ENCODE data around the gene CABP2. TPM values are rescaled to one million over a fixed set of nuclear protein-coding genes. Genes with fewer than 3 reads are reported as not detected.

The CABP2 gene
- polyA plus RNA-seq, 2 donors: not detected

DNA sequence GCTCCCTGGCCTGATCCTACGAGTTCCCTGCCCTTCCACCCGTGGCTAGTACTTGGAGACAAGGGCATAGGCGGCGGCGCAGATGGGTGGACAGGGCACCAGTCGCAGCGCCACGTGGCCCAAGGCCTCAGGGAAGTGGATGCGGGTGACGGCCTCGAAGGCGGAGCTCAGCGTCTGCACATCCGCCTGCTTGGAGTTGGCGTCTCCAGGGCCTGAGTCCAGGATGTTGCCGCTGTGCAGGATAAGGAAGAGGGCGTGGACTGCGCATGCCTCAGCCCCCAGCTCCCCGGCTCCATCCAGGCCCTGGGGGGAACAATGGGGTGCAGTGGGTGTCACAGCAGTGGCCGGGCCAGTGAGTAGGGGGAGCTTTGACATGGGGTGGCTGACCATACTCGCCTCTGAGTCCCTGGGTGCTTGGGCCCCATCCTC lies 24.7 kb downstream of the CABP2 start:
- no peaks in the 10 kb centered on the region for H3K27me3 ChIP-seq (ENCODE audit: control insufficient read depth in 1 of 2, insufficient read depth in 2 of 2, low read length in 2 of 2)
- peaks cover 7 to 61% of the 10 kb centered on the region in 2 donors for H3K36me3 ChIP-seq (ENCODE audit: control insufficient read depth in 2 of 2, insufficient read depth in 2 of 2, low read length in 1 of 2)
- H3K4me3 ChIP-seq (ENCODE audit: low read depth in 1 of 2, low read length in 2 of 2): no peak overlapping the region
- WGBS, 2 donors: 82 to 93% methylated on average over 21 of the region's 21 CpGs
- H3K4me1 ChIP-seq (ENCODE audit: control insufficient read depth in 2 of 2, insufficient read depth in 2 of 2, low read length in 1 of 2): peaks cover 2% of the 10 kb centered on the region in 2 donors
- no peaks in the 10 kb centered on the region for H3K9me3 ChIP-seq (ENCODE audit: control insufficient read depth in 2 of 2, insufficient read depth in 1 of 2, low read depth in 1 of 2, low read length in 1 of 2)
- no peak overlapping the region for H3K27ac ChIP-seq (ENCODE audit: low read depth in 2 of 2, low read length in 1 of 2)

GRCh38 chr11:67497656-67498291 lies 25.5 kb downstream of the CABP2 start:
- Histone ChIP-seq H3K9me3 (ENCODE audit: control insufficient read depth in 2 of 2, insufficient read depth in 1 of 2, low read depth in 1 of 2, low read length in 1 of 2) (no peaks in the 10 kb centered on the region), H3K27ac (ENCODE audit: low read depth in 2 of 2, low read length in 1 of 2) (no peak overlapping the region), H3K4me3 (ENCODE audit: low read depth in 1 of 2, low read length in 2 of 2) (no peak overlapping the region), H3K27me3 (ENCODE audit: control insufficient read depth in 1 of 2, insufficient read depth in 2 of 2, low read length in 2 of 2) (no peaks in the 10 kb centered on the region), H3K36me3 (ENCODE audit: control insufficient read depth in 2 of 2, insufficient read depth in 2 of 2, low read length in 1 of 2) (peaks cover 7 to 65% of the 10 kb centered on the region in 2 donors), H3K4me1 (ENCODE audit: control insufficient read depth in 2 of 2, insufficient read depth in 2 of 2, low read length in 1 of 2) (no peaks in the 10 kb centered on the region)
- 95% methylated on average over 21 of the region's 21 CpGs for WGBS, 2 donors

- H3K4me1 ChIP-seq (ENCODE audit: control insufficient read depth in 2 of 2, insufficient read depth in 2 of 2, low read length in 1 of 2): no peaks in the 10 kb centered on the region
- no peaks in the 10 kb centered on the region for H3K9me3 ChIP-seq (ENCODE audit: control insufficient read depth in 2 of 2, insufficient read depth in 1 of 2, low read depth in 1 of 2, low read length in 1 of 2)
- H3K27ac ChIP-seq (ENCODE audit: low read depth in 2 of 2, low read length in 1 of 2): no peak overlapping the region
- H3K4me3 ChIP-seq (ENCODE audit: low read depth in 1 of 2, low read length in 2 of 2): no peak overlapping the region
- H3K27me3 ChIP-seq (ENCODE audit: control insufficient read depth in 1 of 2, insufficient read depth in 2 of 2, low read length in 2 of 2): no peaks in the 10 kb centered on the region
- peaks cover 7 to 71% of the 10 kb centered on the region in 2 donors for H3K36me3 ChIP-seq (ENCODE audit: control insufficient read depth in 2 of 2, insufficient read depth in 2 of 2, low read length in 1 of 2)
- 91 to 95% methylated on average over 12 of the region's 12 CpGs for WGBS, 2 donors
Measured at GRCh38 chr11:67496113-67496512, 27.1 kb downstream of the CABP2 start.

GRCh38 chr11:67495234-67496005 lies 27.8 kb downstream of the CABP2 start:
- no peak overlapping the region for H3K4me3 ChIP-seq (ENCODE audit: low read depth in 1 of 2, low read length in 2 of 2)
- H3K27me3 ChIP-seq (ENCODE audit: control insufficient read depth in 1 of 2, insufficient read depth in 2 of 2, low read length in 2 of 2): no peaks in the 10 kb centered on the region
- peaks cover 7 to 76% of the 10 kb centered on the region in 2 donors for H3K36me3 ChIP-seq (ENCODE audit: control insufficient read depth in 2 of 2, insufficient read depth in 2 of 2, low read length in 1 of 2)
- H3K27ac ChIP-seq (ENCODE audit: low read depth in 2 of 2, low read length in 1 of 2): no peak overlapping the region
- no peaks in the 10 kb centered on the region for H3K9me3 ChIP-seq (ENCODE audit: control insufficient read depth in 2 of 2, insufficient read depth in 1 of 2, low read depth in 1 of 2, low read length in 1 of 2)
- WGBS, 2 donors: 87 to 92% methylated on average over 16 of the region's 16 CpGs
- H3K4me1 ChIP-seq (ENCODE audit: control insufficient read depth in 2 of 2, insufficient read depth in 2 of 2, low read length in 1 of 2): no peaks in the 10 kb centered on the region

DNA sequence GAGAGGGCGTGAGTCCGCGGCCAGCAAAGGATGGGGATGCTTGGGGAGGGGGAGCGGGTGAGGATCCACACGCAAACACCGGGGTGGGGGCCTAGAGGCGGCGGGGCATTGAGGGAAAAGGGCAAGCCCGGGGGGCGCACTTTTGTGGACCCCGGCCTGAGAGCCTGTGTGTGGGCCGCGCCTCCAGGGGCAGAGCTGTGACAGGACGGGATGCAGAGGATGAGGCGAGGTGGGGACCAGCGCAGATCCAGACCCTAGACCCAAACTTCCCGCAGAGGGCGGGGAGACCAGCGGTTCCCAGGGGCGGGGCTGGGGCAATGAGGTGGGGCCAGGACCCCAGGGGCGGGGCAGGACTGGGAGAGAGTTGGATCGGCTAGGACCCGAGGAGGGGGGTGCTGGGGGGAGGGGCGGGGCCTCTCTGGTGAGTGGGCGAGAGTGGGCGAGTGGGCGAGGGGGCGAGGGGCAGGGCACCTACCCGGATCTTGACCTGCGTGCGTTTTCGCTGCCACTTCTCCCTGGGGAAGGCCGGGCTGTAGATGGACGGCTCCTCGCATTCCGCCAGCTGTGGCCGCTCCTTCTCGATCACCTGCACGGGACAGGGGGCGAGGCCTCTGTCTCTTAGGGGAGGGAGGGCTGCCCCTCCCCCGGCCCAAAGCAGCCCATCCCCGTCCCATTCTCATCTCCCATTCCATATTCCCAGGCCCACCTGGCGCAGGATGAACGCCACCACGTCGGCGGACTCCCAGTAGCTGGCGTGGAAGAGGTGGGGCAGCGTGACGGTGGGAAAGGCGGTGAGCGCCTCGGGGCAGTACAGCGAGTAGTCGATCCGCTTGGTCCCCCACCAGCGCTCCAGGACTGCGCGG lies 28.6 kb downstream of the CABP2 start:
- H3K36me3 ChIP-seq (ENCODE audit: control insufficient read depth in 2 of 2, insufficient read depth in 2 of 2, low read length in 1 of 2): peaks cover 7 to 76% of the 10 kb centered on the region in 2 donors
- H3K9me3 ChIP-seq (ENCODE audit: control insufficient read depth in 2 of 2, insufficient read depth in 1 of 2, low read depth in 1 of 2, low read length in 1 of 2): no peaks in the 10 kb centered on the region
- H3K27me3 ChIP-seq (ENCODE audit: control insufficient read depth in 1 of 2, insufficient read depth in 2 of 2, low read length in 2 of 2): no peaks in the 10 kb centered on the region
- H3K27ac ChIP-seq (ENCODE audit: low read depth in 2 of 2, low read length in 1 of 2): no peak overlapping the region
- no peaks in the 10 kb centered on the region for H3K4me1 ChIP-seq (ENCODE audit: control insufficient read depth in 2 of 2, insufficient read depth in 2 of 2, low read length in 1 of 2)
- H3K4me3 ChIP-seq (ENCODE audit: low read depth in 1 of 2, low read length in 2 of 2): no peak overlapping the region
- WGBS, 2 donors: 92 to 96% methylated on average over 50 to 59 of the region's 59 CpGs

- no peaks in the 10 kb centered on the region for H3K4me1 ChIP-seq (ENCODE audit: control insufficient read depth in 2 of 2, insufficient read depth in 2 of 2, low read length in 1 of 2)
- no peaks in the 10 kb centered on the region for H3K27me3 ChIP-seq (ENCODE audit: control insufficient read depth in 1 of 2, insufficient read depth in 2 of 2, low read length in 2 of 2)
- H3K27ac ChIP-seq (ENCODE audit: low read depth in 2 of 2, low read length in 1 of 2): no peak overlapping the region
- peaks cover 7 to 80% of the 10 kb centered on the region in 2 donors for H3K36me3 ChIP-seq (ENCODE audit: control insufficient read depth in 2 of 2, insufficient read depth in 2 of 2, low read length in 1 of 2)
- WGBS, 2 donors: 95% methylated on average over 59 to 65 of the region's 65 CpGs
- H3K4me3 ChIP-seq (ENCODE audit: low read depth in 1 of 2, low read length in 2 of 2): no peak overlapping the region
- H3K9me3 ChIP-seq (ENCODE audit: control insufficient read depth in 2 of 2, insufficient read depth in 1 of 2, low read depth in 1 of 2, low read length in 1 of 2): no peaks in the 10 kb centered on the region
Measured at GRCh38 chr11:67493548-67494370, 29.5 kb downstream of the CABP2 start.

GRCh38 chr11:67492801-67493547 lies 30.3 kb downstream of the CABP2 start:
- Histone ChIP-seq H3K4me3 (ENCODE audit: low read depth in 1 of 2, low read length in 2 of 2) (no peak overlapping the region), H3K36me3 (ENCODE audit: control insufficient read depth in 2 of 2, insufficient read depth in 2 of 2, low read length in 1 of 2) (peaks cover 7 to 72% of the 10 kb centered on the region in 2 donors), H3K4me1 (ENCODE audit: control insufficient read depth in 2 of 2, insufficient read depth in 2 of 2, low read length in 1 of 2) (no peaks in the 10 kb centered on the region), H3K27ac (ENCODE audit: low read depth in 2 of 2, low read length in 1 of 2) (no peak overlapping the region), H3K9me3 (ENCODE audit: control insufficient read depth in 2 of 2, insufficient read depth in 1 of 2, low read depth in 1 of 2, low read length in 1 of 2) (no peaks in the 10 kb centered on the region), H3K27me3 (ENCODE audit: control insufficient read depth in 1 of 2, insufficient read depth in 2 of 2, low read length in 2 of 2) (no peaks in the 10 kb centered on the region)
- WGBS, 2 donors: 84 to 85% methylated on average over 45 to 46 of the region's 46 CpGs

- Histone ChIP-seq H3K9me3 (ENCODE audit: control insufficient read depth in 2 of 2, insufficient read depth in 1 of 2, low read depth in 1 of 2, low read length in 1 of 2) (no peaks in the 10 kb centered on the region), H3K4me1 (ENCODE audit: control insufficient read depth in 2 of 2, insufficient read depth in 2 of 2, low read length in 1 of 2) (no peaks in the 10 kb centered on the region), H3K36me3 (ENCODE audit: control insufficient read depth in 2 of 2, insufficient read depth in 2 of 2, low read length in 1 of 2) (peaks cover 4 to 66% of the 10 kb centered on the region in 2 donors), H3K27ac (ENCODE audit: low read depth in 2 of 2, low read length in 1 of 2) (no peak overlapping the region), H3K27me3 (ENCODE audit: control insufficient read depth in 1 of 2, insufficient read depth in 2 of 2, low read length in 2 of 2) (no peaks in the 10 kb centered on the region), H3K4me3 (ENCODE audit: low read depth in 1 of 2, low read length in 2 of 2) (no peak overlapping the region)
- WGBS, 2 donors: 86 to 87% methylated on average over 18 to 19 of the region's 19 CpGs
Measured at GRCh38 chr11:67492069-67492727, 31.0 kb downstream of the CABP2 start.
